ENCODE results near the gene PARD3B.

The PARD3B gene

DNA sequence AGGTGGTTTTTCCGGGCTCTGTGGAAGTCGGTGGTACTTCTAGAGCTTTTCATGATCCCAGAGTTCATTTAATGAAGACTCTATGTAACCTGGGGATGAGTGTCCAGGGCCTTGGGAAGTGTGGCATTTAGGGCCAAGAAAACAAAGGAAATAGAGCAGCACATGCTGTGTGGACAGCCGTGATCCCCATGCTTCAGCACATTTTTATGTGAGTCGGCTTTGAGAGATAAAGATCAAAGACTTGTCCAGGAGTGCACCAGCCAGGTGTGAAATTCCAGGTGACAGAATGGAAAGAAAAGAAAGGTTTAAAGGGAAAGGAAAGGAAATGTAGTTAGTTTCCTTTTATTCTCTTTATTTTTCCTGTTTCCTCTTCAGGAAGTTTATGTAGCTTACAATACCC lies 879.1 kb downstream of the PARD3B start:
- Histone ChIP-seq H3K9ac (ENCODE audit: low read length) (no peak overlapping the region), H3K9me2 (replicated peaks; ENCODE audit: insufficient read depth, low read length) (no peaks in the 10 kb centered on the region), H3K4me2 (ENCODE audit: low read depth, low read length) (no peak overlapping the region), H3K27ac (ENCODE audit: low read length) (no peak overlapping the region), H3K27me3 (replicated peaks; ENCODE audit: insufficient read depth, low read length) (no peaks in the 10 kb centered on the region), H3K79me2 (ENCODE audit: low read length) (no peaks in the 10 kb centered on the region), H3F3A (ENCODE audit: insufficient read depth, low read length) (no peaks in the 10 kb centered on the region), H3K9me3 (replicated peaks; ENCODE audit: insufficient read depth, low read length) (no peaks in the 10 kb centered on the region), H4K20me1 (ENCODE audit: insufficient read depth, low read length) (no peaks in the 10 kb centered on the region), H3K4me1 (ENCODE audit: low read length) (no peaks in the 10 kb centered on the region), H3K4me3 (ENCODE audit: low read length) (no peak overlapping the region), H3K36me3 (replicated peaks; ENCODE audit: insufficient read depth, low read length) (no peaks in the 10 kb centered on the region), H2AFZ (ENCODE audit: low read length) (no peak overlapping the region)
- no peak for TF ChIP-seq CTCF (IDR thresholded peaks at IDR 0.05; ENCODE audit: low read length)
- TF ChIP-seq EZH2phosphoT487 (IDR thresholded peaks at IDR 0.05; ENCODE audit: low read length): no peak
- no peak for TF ChIP-seq EZH2 (optimal IDR thresholded peaks at IDR 0.05; ENCODE audit: low read depth, low read length)
- DNase-seq: no peak

DNA sequence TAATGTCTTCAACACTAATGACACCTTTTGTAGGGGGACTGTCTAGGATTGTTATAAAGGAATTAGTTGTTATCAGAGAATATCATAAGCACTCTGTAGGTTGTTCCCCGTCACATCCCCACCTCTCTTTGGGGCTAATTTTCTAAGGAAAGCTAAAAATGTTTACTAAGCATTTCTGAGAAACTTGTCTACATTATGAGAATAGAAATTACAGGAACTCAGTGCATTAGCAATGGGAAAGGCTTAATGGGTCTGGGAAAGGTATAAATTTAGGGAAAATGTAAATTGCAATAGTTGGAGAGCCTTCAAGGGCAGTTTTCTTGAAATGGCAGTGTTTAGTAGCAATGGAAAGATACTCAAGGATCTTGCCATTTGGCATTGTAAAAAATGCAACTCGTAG lies 879.8 kb downstream of the PARD3B start:
- H3K9me3 ChIP-seq (replicated peaks; ENCODE audit: insufficient read depth, low read length): no peaks in the 10 kb centered on the region
- H3K79me2 ChIP-seq (ENCODE audit: low read length): no peaks in the 10 kb centered on the region
- H3K36me3 ChIP-seq (replicated peaks; ENCODE audit: insufficient read depth, low read length): no peaks in the 10 kb centered on the region
- no peak overlapping the region for H3K27ac ChIP-seq (ENCODE audit: low read length)
- H3K9me2 ChIP-seq (replicated peaks; ENCODE audit: insufficient read depth, low read length): no peaks in the 10 kb centered on the region
- TF ChIP-seq EZH2phosphoT487 (IDR thresholded peaks at IDR 0.05; ENCODE audit: low read length) (no peak), CTCF (IDR thresholded peaks at IDR 0.05; ENCODE audit: low read length) (no peak), EZH2 (optimal IDR thresholded peaks at IDR 0.05; ENCODE audit: low read depth, low read length) (no peak)
- no peak for DNase-seq
- no peaks in the 10 kb centered on the region for H4K20me1 ChIP-seq (ENCODE audit: insufficient read depth, low read length)
- H3K9ac ChIP-seq (ENCODE audit: low read length): no peak overlapping the region
- H3K4me2 ChIP-seq (ENCODE audit: low read depth, low read length): no peak overlapping the region
- no peak overlapping the region for H2AFZ ChIP-seq (ENCODE audit: low read length)
- no peak overlapping the region for H3K4me3 ChIP-seq (ENCODE audit: low read length)
- H3K27me3 ChIP-seq (replicated peaks; ENCODE audit: insufficient read depth, low read length): no peaks in the 10 kb centered on the region
- no peaks in the 10 kb centered on the region for H3K4me1 ChIP-seq (ENCODE audit: low read length)
- no peaks in the 10 kb centered on the region for H3F3A ChIP-seq (ENCODE audit: insufficient read depth, low read length)

DNA sequence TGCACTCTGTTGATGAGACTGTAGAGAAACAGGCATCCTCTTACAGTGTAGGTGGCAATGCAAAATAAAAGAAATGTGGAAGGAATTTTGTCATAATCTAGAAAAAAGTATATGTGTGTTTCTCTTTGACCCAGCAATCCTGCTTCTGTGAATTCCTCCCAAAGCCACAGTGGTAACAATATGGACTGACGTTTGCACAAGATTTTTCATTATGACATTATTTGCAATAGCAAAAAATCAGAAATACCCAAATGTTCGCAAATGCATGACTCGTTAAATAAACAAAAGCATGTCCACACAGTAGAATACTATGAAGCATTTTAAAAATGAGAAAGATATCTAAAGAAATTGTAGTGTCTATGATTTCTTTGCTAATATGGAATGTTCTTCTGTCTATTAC lies 881.8 kb downstream of the PARD3B start:
- Histone ChIP-seq H3K4me2 (ENCODE audit: low read depth, low read length) (no peak overlapping the region), H3K27ac (ENCODE audit: low read length) (no peak overlapping the region), H3K9me2 (replicated peaks; ENCODE audit: insufficient read depth, low read length) (no peaks in the 10 kb centered on the region), H3F3A (ENCODE audit: insufficient read depth, low read length) (no peaks in the 10 kb centered on the region), H3K27me3 (replicated peaks; ENCODE audit: insufficient read depth, low read length) (no peaks in the 10 kb centered on the region), H4K20me1 (ENCODE audit: insufficient read depth, low read length) (no peaks in the 10 kb centered on the region), H3K4me1 (ENCODE audit: low read length) (no peaks in the 10 kb centered on the region), H2AFZ (ENCODE audit: low read length) (no peak overlapping the region), H3K4me3 (ENCODE audit: low read length) (no peak overlapping the region), H3K36me3 (replicated peaks; ENCODE audit: insufficient read depth, low read length) (no peaks in the 10 kb centered on the region), H3K79me2 (ENCODE audit: low read length) (no peaks in the 10 kb centered on the region), H3K9me3 (replicated peaks; ENCODE audit: insufficient read depth, low read length) (no peaks in the 10 kb centered on the region), H3K9ac (ENCODE audit: low read length) (no peak overlapping the region)
- TF ChIP-seq EZH2phosphoT487 (IDR thresholded peaks at IDR 0.05; ENCODE audit: low read length): no peak
- TF ChIP-seq CTCF (IDR thresholded peaks at IDR 0.05; ENCODE audit: low read length): no peak
- TF ChIP-seq EZH2 (optimal IDR thresholded peaks at IDR 0.05; ENCODE audit: low read depth, low read length): no peak
- DNase-seq: no peak

All from MM.1S (cell line).